Stimulated activated CD8-positive, alpha-beta memory T cell treated with anti-CD3 and anti-CD28 coated beads, Interleukin-15, amount 100 ng/mL, for 24 hours (primary cell): Measurements from ENCODE around the gene RAB33A.

ENCODE experiments used
- DNase-seq: peaks from one replicate; pipeline ENCODE4 v3.0.0-alpha.2; 2020; ENCODE audit warnings: low read depth

The RAB33A gene

GRCh38 chrX:130171446-130172126, at the start of gene RAB33A:
TSS of gene RAB33A (plus strand) at chrX:130171962. CDS start at chrX:130172063, 101 bp downstream.
- DNase-seq, result no peak

- DNase-seq, result no peak
These were observed 47.2 kb upstream of the RAB33A start for GRCh38 chrX:130124577-130124976.

GRCh38 chrX:130125091-130125874, 46.5 kb upstream of the RAB33A start:
- DNase-seq, result no peak

- no peak for DNase-seq
These were observed 40.8 kb upstream of the RAB33A start for GRCh38 chrX:130130990-130131389.

GRCh38 chrX:130136496-130136895, 35.3 kb upstream of the RAB33A start:
- DNase-seq, result no peak

GRCh38 chrX:130136961-130137360, 34.8 kb upstream of the RAB33A start:
- no peak for DNase-seq

- DNase-seq, result no peak
These were observed 32.1 kb upstream of the RAB33A start for GRCh38 chrX:130139474-130140201.

- DNase-seq, result no peak
These were observed 27.3 kb upstream of the RAB33A start for GRCh38 chrX:130144509-130144908.

- no peak for DNase-seq
These were observed 26.6 kb upstream of the RAB33A start for GRCh38 chrX:130145123-130145522.

GRCh38 chrX:130147631-130148030, 24.1 kb upstream of the RAB33A start:
- DNase-seq, result no peak

GRCh38 chrX:130155564-130155963, 16.2 kb upstream of the RAB33A start:
- DNase-seq, result no peak

- no peak for DNase-seq
These were observed 13.5 kb upstream of the RAB33A start for GRCh38 chrX:130158311-130158710.

GRCh38 chrX:130159776-130160175, 12.0 kb upstream of the RAB33A start:
- no peak for DNase-seq

- no peak for DNase-seq
These were observed 9.5 kb upstream of the RAB33A start for GRCh38 chrX:130162094-130162735.

- no peak for DNase-seq
These were observed 8.4 kb upstream of the RAB33A start for GRCh38 chrX:130163398-130163797.

- DNase-seq, result no peak
These were observed 6.5 kb upstream of the RAB33A start for GRCh38 chrX:130165181-130165702.

- peak; percentile 66 for DNase-seq
These were observed 5.9 kb upstream of the RAB33A start, which contains the start of gene AIFM1 for GRCh38 chrX:130165703-130166502. TSS of gene AIFM1 (minus strand) at chrX:130165841. CDS start at chrX:130165656, 185 bp downstream.

- no peak for DNase-seq
These were observed 5.3 kb upstream of the RAB33A start for GRCh38 chrX:130166503-130166777.

GRCh38 chrX:130167040-130167439, 4.7 kb upstream of the RAB33A start:
- DNase-seq, result no peak

GRCh38 chrX:130170752-130171445, 863 bp upstream of the RAB33A start:
- no peak for DNase-seq
